Measurements from ENCODE around the gene PLB1. TPM values are rescaled to one million over a fixed set of nuclear protein-coding genes. Genes with fewer than 3 reads are reported as not detected.

Gene PLB1
- total and polyA plus RNA-seq, 2 donors (not counting 1 experiment from before 2014, with no cell fraction given), result 0.25 to 0.51 TPM

DNA sequence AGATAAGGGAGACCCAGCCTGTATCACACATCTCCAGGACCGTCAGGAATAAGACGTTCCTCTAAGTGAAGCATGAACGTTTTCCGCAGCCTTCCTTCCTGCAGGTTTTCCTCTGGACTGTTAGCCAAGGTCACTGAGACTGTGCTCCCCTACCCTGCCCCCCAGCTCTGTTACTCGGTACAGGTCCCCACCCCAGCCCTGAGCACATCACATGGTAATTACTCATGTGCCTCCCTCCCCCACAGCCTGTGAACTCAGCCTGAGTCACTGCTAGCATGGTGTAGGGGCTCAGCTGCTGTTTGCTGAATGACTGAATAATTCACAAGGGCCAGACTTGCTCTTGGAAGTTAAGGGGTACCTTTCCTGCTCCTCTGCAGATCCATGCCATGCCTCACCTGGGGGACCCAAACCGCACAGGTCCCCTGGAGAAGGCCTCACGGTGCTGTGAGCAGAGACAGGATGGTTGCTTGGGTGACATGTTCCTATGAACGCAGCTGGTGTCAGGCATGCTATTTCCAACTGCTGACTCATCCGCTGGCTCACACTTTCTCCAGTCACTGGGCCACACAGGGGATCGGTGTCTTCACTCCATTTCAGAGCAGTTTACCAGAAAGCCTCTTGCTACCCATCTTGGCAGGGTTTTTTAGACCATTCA is 88.2 kb downstream of the PLB1 start:
- Histone ChIP-seq H3K27me3 (replicated peaks in 1 of 4; ENCODE audit: control extremely low read depth in 1 of 4, control insufficient read depth in 3 of 4, insufficient read depth in 4 of 4, low read length in 3 of 4) (peaks cover 0 to 3% (median 0%) of the 10 kb centered on the region in 4 experiments), H3K4me2 (replicated peaks; ENCODE audit: low read depth, low read length, poor library complexity, severe bottlenecking) (no peak overlapping the region), H3K9ac (ENCODE audit: low read length) (no peak overlapping the region), H3K9me3 (ENCODE audit: control extremely low read depth in 1 of 3, control insufficient read depth in 2 of 3, insufficient read depth in 1 of 3, low read length in 2 of 3) (no peaks in the 10 kb centered on the region), H3K79me2 (ENCODE audit: control insufficient read depth, insufficient read depth, low read length) (no peaks in the 10 kb centered on the region), H3K36me3 (replicated peaks in 1 of 2; ENCODE audit: control extremely low read depth in 1 of 2, control insufficient read depth in 1 of 2, extremely low read depth in 1 of 2, insufficient read depth in 2 of 2, low read length in 1 of 2) (no peaks in the 10 kb centered on the region), H2AFZ (ENCODE audit: insufficient read depth, low read depth, low read length, poor library complexity, severe bottlenecking) (no peak overlapping the region), H3K4me3 (ENCODE audit: control extremely low read depth in 1 of 5, extremely low read depth in 1 of 5, insufficient read depth in 1 of 5, low read depth in 2 of 5, low read length in 4 of 5) (no peak overlapping the region), H4K20me1 (ENCODE audit: control insufficient read depth, insufficient read depth, low read length, poor library complexity, severe bottlenecking) (no peaks in the 10 kb centered on the region), H3K4me1 (ENCODE audit: control insufficient read depth in 2 of 2, insufficient read depth in 2 of 2, low read length in 2 of 2) (peaks cover 0 to 8% of the 10 kb centered on the region in 2 donors), H3K27ac (ENCODE audit: low read length in 2 of 2) (no peak overlapping the region)
- Mint-ChIP-seq H3K9me3 (ENCODE audit: insufficient read depth) (no peaks in the 10 kb centered on the region), H3K27me3 (peaks cover 3% of the 10 kb centered on the region), H3K4me1 (no peaks in the 10 kb centered on the region), H3K27ac (no peak overlapping the region), H3K4me3 (no peak overlapping the region)
- ChIA-PET POLR2A (interaction anchor here (0.8 kb wide), 1 partner anchor 157 kb away, joined by 3 read pairs; no protein-coding TSS in a partner anchor), CTCF (interaction anchor here (1.7 kb wide), 1 partner anchor 10 kb away, joined by 6 read pairs; no protein-coding TSS in a partner anchor)
- DNase-seq (no peak), ATAC-seq (ENCODE audit: low read depth) (no peak)
- intact Hi-C loops (cut with micrococcal nuclease), result no loop called here
- WGBS (ENCODE audit: insufficient coverage), result 49% methylated on average over 10 of the region's 10 CpGs
- no peak for TF ChIP-seq EZH2 (IDR thresholded peaks at IDR 0.05; ENCODE audit: borderline replicate concordance, insufficient read depth, low read depth, low read length, poor library complexity, severe bottlenecking)
- TF ChIP-seq, protein P1, sequence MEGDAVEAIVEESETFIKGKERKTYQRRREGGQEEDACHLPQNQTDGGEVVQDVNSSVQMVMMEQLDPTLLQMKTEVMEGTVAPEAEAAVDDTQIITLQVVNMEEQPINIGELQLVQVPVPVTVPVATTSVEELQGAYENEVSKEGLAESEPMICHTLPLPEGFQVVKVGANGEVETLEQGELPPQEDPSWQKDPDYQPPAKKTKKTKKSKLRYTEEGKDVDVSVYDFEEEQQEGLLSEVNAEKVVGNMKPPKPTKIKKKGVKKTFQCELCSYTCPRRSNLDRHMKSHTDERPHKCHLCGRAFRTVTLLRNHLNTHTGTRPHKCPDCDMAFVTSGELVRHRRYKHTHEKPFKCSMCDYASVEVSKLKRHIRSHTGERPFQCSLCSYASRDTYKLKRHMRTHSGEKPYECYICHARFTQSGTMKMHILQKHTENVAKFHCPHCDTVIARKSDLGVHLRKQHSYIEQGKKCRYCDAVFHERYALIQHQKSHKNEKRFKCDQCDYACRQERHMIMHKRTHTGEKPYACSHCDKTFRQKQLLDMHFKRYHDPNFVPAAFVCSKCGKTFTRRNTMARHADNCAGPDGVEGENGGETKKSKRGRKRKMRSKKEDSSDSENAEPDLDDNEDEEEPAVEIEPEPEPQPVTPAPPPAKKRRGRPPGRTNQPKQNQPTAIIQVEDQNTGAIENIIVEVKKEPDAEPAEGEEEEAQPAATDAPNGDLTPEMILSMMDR (IDR thresholded peaks at IDR 0.05), result no peak

DNA sequence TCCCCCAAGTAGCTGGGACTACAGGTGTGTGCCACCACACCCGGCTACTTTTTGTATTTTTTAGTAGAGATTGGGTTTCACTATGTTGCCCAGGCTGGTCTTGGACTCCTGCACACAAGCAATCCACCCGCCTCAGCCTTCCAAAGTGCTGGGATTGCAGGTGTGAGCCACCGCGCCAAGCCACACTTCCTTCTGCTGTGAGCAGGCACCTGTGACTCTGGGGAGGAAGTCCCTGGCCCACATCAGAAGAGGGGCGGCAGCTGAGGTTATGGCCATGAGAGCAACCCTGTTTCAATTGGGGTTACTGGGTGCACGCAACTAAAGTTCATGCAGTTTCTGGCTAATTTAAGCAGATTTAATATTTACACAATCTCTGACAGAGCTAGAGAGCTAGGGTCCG is 91.0 kb downstream of the PLB1 start:
- POLR2A ChIA-PET, result no interaction called here
- Mint-ChIP-seq H3K4me3 (no peak overlapping the region), H3K27me3 (peaks cover 11% of the 10 kb centered on the region), H3K27ac (no peak overlapping the region), H3K9me3 (ENCODE audit: insufficient read depth) (no peaks in the 10 kb centered on the region), H3K4me1 (no peaks in the 10 kb centered on the region)
- no peak overlapping the region for H3K4me3 ChIP-seq (ENCODE audit: control extremely low read depth in 1 of 5, extremely low read depth in 1 of 5, insufficient read depth in 1 of 5, low read depth in 2 of 5, low read length in 4 of 5)
- intact Hi-C loops (cut with micrococcal nuclease), result no loop called here
- no peak overlapping the region for H3K4me2 ChIP-seq (replicated peaks; ENCODE audit: low read depth, low read length, poor library complexity, severe bottlenecking)
- peaks cover 0 to 8% of the 10 kb centered on the region in 2 donors for H3K4me1 ChIP-seq (ENCODE audit: control insufficient read depth in 2 of 2, insufficient read depth in 2 of 2, low read length in 2 of 2)
- 16% methylated on average over 6 of the region's 7 CpGs for WGBS (ENCODE audit: insufficient coverage)
- H3K27me3 ChIP-seq (replicated peaks in 1 of 4; ENCODE audit: control extremely low read depth in 1 of 4, control insufficient read depth in 3 of 4, insufficient read depth in 4 of 4, low read length in 3 of 4), result peaks cover 0 to 3% (median 0%) of the 10 kb centered on the region in 4 experiments
- H4K20me1 ChIP-seq (ENCODE audit: control insufficient read depth, insufficient read depth, low read length, poor library complexity, severe bottlenecking), result no peaks in the 10 kb centered on the region
- H3K9ac ChIP-seq (ENCODE audit: low read length), result no peak overlapping the region
- no peaks in the 10 kb centered on the region for H3K36me3 ChIP-seq (replicated peaks in 1 of 2; ENCODE audit: control extremely low read depth in 1 of 2, control insufficient read depth in 1 of 2, extremely low read depth in 1 of 2, insufficient read depth in 2 of 2, low read length in 1 of 2)
- H3K9me3 ChIP-seq (ENCODE audit: control extremely low read depth in 1 of 3, control insufficient read depth in 2 of 3, insufficient read depth in 1 of 3, low read length in 2 of 3), result no peaks in the 10 kb centered on the region
- TF ChIP-seq EZH2 (IDR thresholded peaks at IDR 0.05; ENCODE audit: borderline replicate concordance, insufficient read depth, low read depth, low read length, poor library complexity, severe bottlenecking), result no peak
- TF ChIP-seq, protein P1 (IDR thresholded peaks at IDR 0.05), result no peak
- H3K79me2 ChIP-seq (ENCODE audit: control insufficient read depth, insufficient read depth, low read length), result no peaks in the 10 kb centered on the region
- H2AFZ ChIP-seq (ENCODE audit: insufficient read depth, low read depth, low read length, poor library complexity, severe bottlenecking), result no peak overlapping the region
- H3K27ac ChIP-seq (ENCODE audit: low read length in 2 of 2), result no peak overlapping the region
- CTCF ChIA-PET, result interaction anchor here (1.4 kb wide), 1 partner anchor 8 kb away, joined by 4 read pairs; no protein-coding TSS in a partner anchor
- DNase-seq (no peak), ATAC-seq (ENCODE audit: low read depth) (no peak)
